ENCODE data around the gene FNTB. TPM values are rescaled to one million over a fixed set of nuclear protein-coding genes. Genes with fewer than 3 reads are reported as not detected.

The FNTB gene
- total RNA-seq, 1 donor from 2014 or later = 18.1 TPM

DNA sequence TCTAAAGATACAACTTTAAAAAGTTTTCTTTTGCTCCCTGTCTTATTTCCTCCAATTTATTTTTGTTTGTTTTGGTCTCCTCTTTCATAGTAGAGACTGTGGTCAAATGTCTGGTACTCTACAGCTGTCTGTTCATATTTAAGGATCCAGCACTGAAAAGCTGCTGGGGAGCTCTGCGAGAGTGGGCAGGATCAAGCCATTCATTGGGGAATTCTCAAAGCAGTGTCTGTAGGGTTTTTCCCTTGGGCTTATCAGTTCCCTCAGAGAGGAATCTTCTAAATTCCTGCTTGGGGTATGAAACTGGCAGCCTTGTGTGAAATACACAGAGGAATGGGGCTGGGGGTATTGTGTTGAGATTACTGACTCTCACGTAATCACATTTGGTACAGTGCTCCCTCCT lies 52.3 kb downstream of the FNTB start:
- DNase-seq = no peak
- ATAC-seq = no peak
- intact Hi-C loops (cut with micrococcal nuclease) = no loop called here

GRCh38 chr14:65040666-65041433 lies 54.2 kb downstream of the FNTB start:
- ATAC-seq = no peak
- intact Hi-C loops (cut with micrococcal nuclease) = no loop called here

GRCh38 chr14:65041434-65041915 lies 54.8 kb downstream of the FNTB start:
- intact Hi-C loops (cut with micrococcal nuclease) = no loop called here
- DNase-seq = no peak
- ATAC-seq = no peak

More at GRCh38 chr14:65040666-65041433, 54.2 kb downstream of the FNTB start:
- DNase-seq = no peak

GRCh38 chr14:65042296-65042695 lies 55.6 kb downstream of the FNTB start:
- intact Hi-C loops (cut with micrococcal nuclease) = no loop called here
- ATAC-seq = no peak
- no peak for DNase-seq

- ATAC-seq = no peak
- DNase-seq = no peak
- intact Hi-C loops (cut with micrococcal nuclease) = no loop called here
Observed at GRCh38 chr14:65042731-65043372, 56.2 kb downstream of the FNTB start.

DNA sequence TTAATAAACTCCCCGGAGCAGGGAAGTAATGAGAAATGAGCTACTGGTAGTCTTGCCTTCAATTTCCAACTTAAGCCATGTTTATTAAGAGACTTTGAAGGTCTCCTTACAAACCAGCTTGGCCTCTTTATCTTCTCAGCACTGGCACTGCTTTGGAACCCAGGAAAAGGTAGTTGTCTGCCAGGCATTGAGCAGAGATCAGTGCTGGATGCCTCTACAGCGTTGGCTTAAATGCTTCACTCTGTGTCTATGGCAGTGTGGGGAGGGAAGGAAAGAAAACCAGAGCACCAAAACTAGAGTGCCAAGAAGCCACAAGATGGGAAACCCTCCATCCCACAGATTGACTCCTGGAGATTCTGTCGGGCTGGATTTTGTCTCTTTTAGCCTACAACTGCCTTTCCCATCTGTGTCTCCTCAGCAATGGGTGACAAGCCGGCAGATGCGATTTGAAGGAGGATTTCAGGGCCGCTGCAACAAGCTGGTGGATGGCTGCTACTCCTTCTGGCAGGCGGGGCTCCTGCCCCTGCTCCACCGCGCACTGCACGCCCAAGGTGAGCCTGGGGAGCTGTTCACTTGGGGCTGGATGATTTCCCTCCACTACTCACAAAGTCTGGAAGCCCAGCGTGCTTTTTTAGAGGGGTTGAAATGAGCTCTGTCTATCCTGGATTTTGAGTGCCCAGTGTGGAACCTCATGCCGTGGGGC lies 57.3 kb downstream of the FNTB start:
- peak; percentile 52 for ATAC-seq
- no peak for DNase-seq

GRCh38 chr14:65044596-65044959 lies 57.9 kb downstream of the FNTB start:
- DNase-seq (no peak), ATAC-seq (peak; percentile 10)
- intact Hi-C loops (cut with micrococcal nuclease) = no loop called here

More for the DNA sequence above, 57.3 kb downstream of the FNTB start:
- intact Hi-C loops (cut with micrococcal nuclease) = no loop called here

DNA sequence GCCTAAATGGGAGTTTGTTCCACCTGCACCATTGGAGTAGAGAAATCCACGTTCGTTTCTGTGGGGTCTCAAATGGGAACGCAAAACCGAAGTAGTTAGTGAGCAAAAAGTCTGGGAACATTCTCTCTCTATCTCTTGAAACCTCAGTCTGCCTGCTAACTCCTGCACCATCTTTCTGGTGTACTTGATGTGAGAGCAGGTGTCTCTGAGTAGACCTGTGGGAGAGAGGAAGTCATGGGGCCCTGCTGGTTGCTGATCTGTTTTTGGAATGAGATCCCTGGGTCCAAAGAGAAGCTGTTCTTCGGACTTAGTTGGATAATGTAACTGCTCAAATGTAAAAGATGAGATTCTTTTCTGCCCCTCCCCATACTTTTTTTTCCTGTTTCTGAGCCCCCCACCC lies 58.3 kb downstream of the FNTB start:
- DNase-seq = no peak
- intact Hi-C loops (cut with micrococcal nuclease) = no loop called here
- no peak for ATAC-seq

- intact Hi-C loops (cut with micrococcal nuclease) = no loop called here
- ATAC-seq = no peak
- DNase-seq = no peak
Observed at GRCh38 chr14:65045709-65046108, 59.0 kb downstream of the FNTB start.

- no peak for ATAC-seq
- intact Hi-C loops (cut with micrococcal nuclease) = no loop called here
- DNase-seq = no peak
Observed at GRCh38 chr14:65052832-65053231, 66.1 kb downstream of the FNTB start.

GRCh38 chr14:65053466-65053865 lies 66.8 kb downstream of the FNTB start:
- intact Hi-C loops (cut with micrococcal nuclease) = no loop called here
- DNase-seq (no peak), ATAC-seq (no peak)

- intact Hi-C loops (cut with micrococcal nuclease) = no loop called here
- ATAC-seq (peak; percentile 60), DNase-seq (no peak)
Observed at GRCh38 chr14:65054471-65055085, 67.9 kb downstream of the FNTB start.

GRCh38 chr14:65057695-65058094 lies 71.0 kb downstream of the FNTB start:
- ATAC-seq (no peak), DNase-seq (no peak)
- intact Hi-C loops (cut with micrococcal nuclease) = no loop called here

GRCh38 chr14:65062096-65063075 lies 75.7 kb downstream of the FNTB start:
- peak; percentile 42 for ATAC-seq
- intact Hi-C loops (cut with micrococcal nuclease) = no loop called here
- no peak for DNase-seq

DNA sequence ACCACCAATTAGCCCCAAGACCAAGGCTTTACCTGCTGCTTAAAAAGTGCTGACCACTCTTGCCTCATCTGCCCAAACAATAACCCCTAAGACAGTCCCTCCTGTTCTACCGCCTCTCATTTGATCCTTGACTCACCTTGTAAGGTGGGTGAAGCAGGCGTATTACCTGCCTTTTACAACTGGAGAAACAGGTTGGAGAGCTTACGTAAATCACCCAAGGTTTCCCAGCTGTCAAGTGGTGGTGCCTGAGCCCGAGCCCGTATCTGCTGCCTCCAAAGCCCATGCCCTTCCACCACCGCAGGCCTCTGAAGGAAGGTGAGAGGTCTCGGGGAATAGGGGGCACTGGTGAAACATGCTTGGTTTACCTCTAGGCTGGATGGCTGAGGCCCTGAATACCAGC lies 79.0 kb downstream of the FNTB start:
- intact Hi-C loops (cut with micrococcal nuclease) = no loop called here
- DNase-seq (no peak), ATAC-seq (no peak)

DNA sequence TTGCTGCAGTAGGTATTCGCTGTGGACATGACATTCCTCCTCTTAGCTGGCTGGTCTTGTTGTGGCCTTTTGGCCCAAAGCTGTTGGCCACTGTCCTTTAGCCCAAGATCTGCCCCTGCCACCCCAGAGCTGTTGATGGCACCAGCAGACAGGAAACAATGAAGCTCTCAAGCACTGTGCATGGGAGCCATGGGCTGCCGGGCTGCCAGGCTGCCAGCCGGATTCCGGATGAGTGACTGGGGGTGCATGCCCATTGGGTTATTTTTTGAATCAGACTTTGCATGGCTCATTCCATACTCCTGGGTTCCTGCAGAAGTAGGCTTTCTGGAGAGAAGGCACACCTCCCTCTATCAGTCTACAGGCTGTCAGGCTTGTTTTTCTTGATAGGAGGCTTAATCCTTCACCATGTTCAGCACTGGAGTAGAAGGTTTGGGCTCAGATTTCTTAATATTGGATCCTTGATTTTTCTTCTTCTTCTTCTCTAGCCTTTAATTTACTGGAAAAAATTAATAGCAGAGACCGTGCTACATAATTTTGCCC lies 83.2 kb downstream of the FNTB start:
- DNase-seq (no peak), ATAC-seq (no peak)
- intact Hi-C loops (cut with micrococcal nuclease) = no loop called here

GRCh38 chr14:65070471-65070976 lies 83.8 kb downstream of the FNTB start:
- DNase-seq = no peak
- ATAC-seq = peak; percentile 17
- intact Hi-C loops (cut with micrococcal nuclease) = no loop called here

DNA sequence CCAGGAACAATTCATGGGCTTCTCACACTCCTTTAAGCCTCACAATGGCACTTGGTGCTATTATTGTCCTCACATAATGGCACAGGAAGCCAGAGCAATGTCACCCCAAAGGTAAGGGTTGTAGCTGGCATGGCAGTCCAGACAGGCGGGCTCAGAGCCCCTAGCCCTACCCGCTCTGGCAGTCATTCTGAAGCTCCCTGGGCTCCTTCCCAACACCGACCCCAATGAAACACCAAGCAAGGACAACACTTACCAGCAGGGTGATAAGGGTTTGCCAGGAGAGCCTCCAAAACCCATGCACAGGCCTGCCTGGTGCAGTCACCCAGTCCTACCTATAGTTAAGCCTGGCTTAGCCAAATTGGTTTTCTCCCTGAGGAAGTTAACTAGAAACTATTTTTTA lies 84.8 kb downstream of the FNTB start:
- intact Hi-C loops (cut with micrococcal nuclease) = no loop called here
- DNase-seq = peak; percentile 45
- ATAC-seq = peak; percentile 55

All from left ventricle myocardium superior (tissue), 1 donor.